Naive thymus-derived CD4-positive, alpha-beta T cell (primary cell): ENCODE data around the gene SMARCA1. TPM values are rescaled to one million over a fixed set of nuclear protein-coding genes. Genes with fewer than 3 reads are reported as not detected.

Experiments
- ATAC-seq: fragments of 150-1000 bp; cut with Tn5 transposase; 2 replicates; pipeline ENCODE4 v1.10.0; 2021; ENCODE audit warnings: mild to moderate bottlenecking, moderate library complexity
- CTCF ChIA-PET: fragments of 350-600 bp; sonication (Branson Sonifier 250); formaldehyde crosslinking; loops from one replicate; lab custom pipeline; 2021; ENCODE audit warnings: antibody characterized with exemption; lab: Charles Lee
- POLR2A ChIA-PET: fragments of 350-600 bp; sonication (Branson Sonifier 250); formaldehyde crosslinking; loops from one replicate; lab custom pipeline; 2021; ENCODE audit warnings: antibody characterized with exemption, inconsistent platforms; lab: Charles Lee
- DNase-seq, 9 donors: peaks; one replicate each; pipeline versions ENCODE4 v3.0.0 to v3.0.0-alpha.2; 2020 to 2022; ENCODE audit warnings: mixed read lengths in 1 of 9
- H3K27ac ChIP-seq: one replicate; pipeline ENCODE4 v1.7.0; 2013; ENCODE audit warnings: mild to moderate bottlenecking, low read depth, low read length, moderate library complexity
- H3K27me3 ChIP-seq, 2 donors: one replicate each; pipeline ENCODE4 v1.7.0; 2013; ENCODE audit warnings: low read length in 2 of 2, mild to moderate bottlenecking in 2 of 2, moderate library complexity in 2 of 2; ENCODE audit not compliant: control insufficient read depth in 2 of 2, insufficient read depth in 2 of 2
- H3K36me3 ChIP-seq, 3 experiments: 1 replicate in 2 of 3; 2 replicates in 1 of 3; pipeline ENCODE4 v1.7.0; 2013; ENCODE audit warnings: low read length in 3 of 3, mild to moderate bottlenecking in 3 of 3, moderate library complexity in 1 of 3; ENCODE audit not compliant: insufficient read depth in 3 of 3, control insufficient read depth in 2 of 3
- H3K4me1 ChIP-seq, 2 donors: one replicate each; pipeline ENCODE4 v1.7.0; 2013; ENCODE audit warnings: low read length in 2 of 2, mild to moderate bottlenecking in 2 of 2, moderate library complexity in 1 of 2; ENCODE audit not compliant: control insufficient read depth in 2 of 2, insufficient read depth in 2 of 2
- H3K4me3 ChIP-seq: 2 replicates; pipeline ENCODE4 v1.7.0; 2013; ENCODE audit warnings: mild to moderate bottlenecking, low read length
- H3K9me3 ChIP-seq, 3 experiments: 1 replicate in 2 of 3; 2 replicates in 1 of 3; pipeline ENCODE4 v1.7.0; 2013; ENCODE audit warnings: low read length in 3 of 3; ENCODE audit not compliant: control insufficient read depth in 2 of 3
- H3K27ac Mint-ChIP-seq, 9 donors: one replicate each; pipeline ENCODE4 v1.8.0; 2020 to 2022; ENCODE audit warnings: mixed read lengths in 9 of 9, mild to moderate bottlenecking in 8 of 9, moderate library complexity in 5 of 9, inconsistent platforms in 2 of 9
- H3K27me3 Mint-ChIP-seq, 5 donors: one replicate each; pipeline ENCODE4 v1.8.0; 2021 to 2022; ENCODE audit warnings: mixed read lengths in 5 of 5, mild to moderate bottlenecking in 1 of 5
- H3K36me3 Mint-ChIP-seq, 5 donors: one replicate each; pipeline ENCODE4 v1.8.0; 2020 to 2022; ENCODE audit warnings: mixed read lengths in 5 of 5, mild to moderate bottlenecking in 3 of 5, inconsistent platforms in 1 of 5
- H3K4me1 Mint-ChIP-seq, 7 donors: one replicate each; pipeline ENCODE4 v1.8.0; 2020 to 2022; ENCODE audit warnings: mixed read lengths in 7 of 7, mild to moderate bottlenecking in 3 of 7, inconsistent platforms in 1 of 7
- H3K4me3 Mint-ChIP-seq, 10 donors: one replicate each; pipeline ENCODE4 v1.8.0; 2020 to 2022; ENCODE audit warnings: mild to moderate bottlenecking in 10 of 10, mixed read lengths in 10 of 10, moderate library complexity in 6 of 10, inconsistent platforms in 2 of 10
- H3K9me3 Mint-ChIP-seq, 11 donors: one replicate each; pipeline ENCODE4 v1.8.0; 2020 to 2022; ENCODE audit warnings: mixed read lengths in 11 of 11, mild to moderate bottlenecking in 4 of 11, inconsistent platforms in 1 of 11, moderate library complexity in 1 of 11
- intact Hi-C, 2 donors: fragments of 100-400 bp; cut with micrococcal nuclease; formaldehyde crosslinking; loops; one replicate each; pipeline ENCODE4 v1.15.1; 2023
- polyA plus RNA-seq, 2 donors: library from polyadenylated mRNA; unstranded; fragments of 300-500 nt; fragmentation: Illumina TruSeq; gene quantifications; one replicate each; pipeline ENCODE4 v1.2.3, GENCODE V29; 2021
- total RNA-seq, 6 experiments: library from RNA in 5 of 6; stranded (reverse) in 5 of 6; gene quantifications; 1 replicate in 5 of 6; 2 replicates in 1 of 6; pipeline ENCODE4 v1.2.3 and lab custom pipeline; 2021 to 2026

The SMARCA1 gene
- total and polyA plus RNA-seq, 7 experiments from 2014 or later, result 0.72 to 5.0 (median 2.6) TPM; not detected in 1

DNA sequence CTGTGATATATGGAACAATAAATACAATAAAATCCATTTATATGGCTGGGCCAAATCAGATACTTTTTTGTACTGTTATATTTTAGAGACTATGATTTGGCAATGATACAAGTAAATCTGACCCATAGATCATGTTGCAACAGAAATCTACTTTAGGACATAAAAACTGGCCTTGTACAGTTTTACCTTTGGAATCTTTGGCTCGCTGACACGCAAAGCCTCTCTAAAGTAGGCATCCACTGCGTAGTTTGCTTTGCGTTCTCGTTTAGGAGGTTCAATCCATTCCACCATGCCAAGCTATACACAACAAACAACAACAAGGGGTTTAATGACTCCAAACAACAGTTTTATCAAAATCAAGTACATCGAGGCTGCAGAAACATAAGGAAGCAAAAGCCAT lies 42.4 kb downstream of the SMARCA1 start:
- Histone ChIP-seq H3K4me1 (no peaks in the 10 kb centered on the region), H3K36me3 (no peaks in the 10 kb centered on the region), H3K27me3 (no peaks in the 10 kb centered on the region), H3K27ac (no peak overlapping the region), H3K4me3 (no peak overlapping the region), H3K9me3 (no peaks in the 10 kb centered on the region)
- ChIA-PET POLR2A (no interaction called here), CTCF (no interaction called here)
- Mint-ChIP-seq H3K4me3 (no peak overlapping the region), H3K27me3 (no peaks in the 10 kb centered on the region), H3K27ac (no peak overlapping the region), H3K36me3 (peaks cover 0 to 22% (median 0%) of the 10 kb centered on the region in 5 donors), H3K9me3 (no peaks in the 10 kb centered on the region), H3K4me1 (no peaks in the 10 kb centered on the region)
- no peak for ATAC-seq
- intact Hi-C loops, result no loop called here
- DNase-seq, result no peak

DNA sequence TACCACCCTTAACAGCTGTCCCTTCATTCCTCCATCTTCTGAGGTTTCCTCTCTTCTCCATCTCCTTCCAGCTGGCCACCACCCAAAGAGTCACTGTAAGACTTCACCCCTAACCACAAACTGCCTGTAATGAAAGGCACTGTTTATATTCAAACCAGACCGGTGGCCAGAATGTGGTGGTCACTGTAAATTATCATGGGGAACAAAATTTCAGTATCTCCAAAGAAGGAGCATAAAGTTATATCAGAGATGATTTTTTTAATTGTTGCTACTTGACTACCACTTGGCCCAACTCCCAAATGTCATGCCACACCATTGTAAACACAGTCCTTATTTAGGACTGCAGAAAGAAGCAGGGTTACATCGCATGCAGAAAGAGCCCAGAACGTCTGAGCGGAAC lies 44.8 kb downstream of the SMARCA1 start:
- Histone ChIP-seq H3K36me3 (no peaks in the 10 kb centered on the region), H3K4me3 (no peak overlapping the region), H3K9me3 (no peaks in the 10 kb centered on the region), H3K27ac (no peak overlapping the region), H3K27me3 (no peaks in the 10 kb centered on the region), H3K4me1 (no peaks in the 10 kb centered on the region)
- ChIA-PET CTCF (no interaction called here), POLR2A (no interaction called here)
- ATAC-seq (no peak), DNase-seq (no peak)
- H3K27me3 Mint-ChIP-seq, result no peaks in the 10 kb centered on the region
- H3K4me3 Mint-ChIP-seq, result no peak overlapping the region
- H3K36me3 Mint-ChIP-seq, result peaks cover 0 to 16% (median 0%) of the 10 kb centered on the region in 5 donors
- H3K9me3 Mint-ChIP-seq, result no peaks in the 10 kb centered on the region
- intact Hi-C loops, result no loop called here
- no peak overlapping the region for H3K27ac Mint-ChIP-seq
- H3K4me1 Mint-ChIP-seq, result no peaks in the 10 kb centered on the region

DNA sequence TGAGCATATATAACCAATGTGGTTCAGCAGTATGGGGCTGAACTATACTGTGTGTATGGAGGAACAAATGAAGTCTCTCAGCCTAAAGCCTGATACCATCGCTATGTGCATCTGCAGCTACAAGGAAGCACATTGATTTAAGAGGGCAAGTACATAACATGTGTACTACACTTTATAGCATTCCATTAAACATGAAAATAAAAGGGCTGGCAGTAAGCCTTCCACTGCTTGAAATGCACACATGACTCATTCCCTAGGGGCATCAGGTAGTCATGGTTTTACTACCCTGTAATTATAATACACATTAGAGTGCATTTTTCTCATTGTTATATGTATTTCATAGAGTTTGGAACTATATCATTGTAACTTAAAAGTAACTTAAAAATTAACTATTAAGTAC lies 51.2 kb downstream of the SMARCA1 start:
- Mint-ChIP-seq H3K27ac (no peak overlapping the region), H3K4me3 (no peak overlapping the region), H3K27me3 (no peaks in the 10 kb centered on the region), H3K36me3 (peaks cover 0 to 7% (median 0%) of the 10 kb centered on the region in 5 donors), H3K4me1 (peaks cover 0 to 1% (median 0%) of the 10 kb centered on the region in 7 donors), H3K9me3 (no peaks in the 10 kb centered on the region)
- DNase-seq (no peak), ATAC-seq (no peak)
- CTCF ChIA-PET, result no interaction called here
- intact Hi-C loops, result no loop called here
- H3K4me3 ChIP-seq, result no peak overlapping the region
- no peaks in the 10 kb centered on the region for H3K4me1 ChIP-seq
- no peaks in the 10 kb centered on the region for H3K9me3 ChIP-seq
- H3K36me3 ChIP-seq, result no peaks in the 10 kb centered on the region
- H3K27ac ChIP-seq, result no peak overlapping the region
- POLR2A ChIA-PET, result no interaction called here
- H3K27me3 ChIP-seq, result no peaks in the 10 kb centered on the region

DNA sequence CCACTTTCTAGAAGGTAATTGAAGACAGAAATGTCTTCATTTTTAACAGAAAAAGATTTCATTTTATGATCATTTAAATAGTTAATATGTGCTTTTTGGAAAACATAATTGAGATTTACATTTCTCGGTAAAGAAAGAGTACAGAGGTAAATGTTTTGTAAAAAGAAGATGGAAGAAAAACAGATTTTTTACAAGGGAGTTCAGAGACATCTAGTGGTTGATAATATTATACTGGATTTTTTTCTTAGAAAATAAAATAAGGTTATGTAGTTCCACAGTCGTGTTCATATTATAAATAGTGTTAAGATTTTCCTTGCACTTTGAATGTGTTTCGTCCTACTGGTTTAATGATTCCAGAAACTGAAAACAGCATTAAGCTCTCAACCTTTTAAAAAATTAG lies 60.6 kb downstream of the SMARCA1 start:
- ATAC-seq (no peak), DNase-seq (no peak)
- Mint-ChIP-seq H3K27me3 (no peaks in the 10 kb centered on the region), H3K4me1 (no peaks in the 10 kb centered on the region), H3K4me3 (no peak overlapping the region), H3K36me3 (peaks cover 0 to 8% (median 0%) of the 10 kb centered on the region in 5 donors), H3K27ac (no peak overlapping the region), H3K9me3 (no peaks in the 10 kb centered on the region)
- H3K4me1 ChIP-seq, result no peaks in the 10 kb centered on the region
- no peak overlapping the region for H3K27ac ChIP-seq
- intact Hi-C loops, result no loop called here
- POLR2A ChIA-PET, result interaction anchor here (0.7 kb wide), 1 partner anchor 876 kb away, joined by 3 read pairs; no protein-coding TSS in a partner anchor
- CTCF ChIA-PET, result no interaction called here
- no peaks in the 10 kb centered on the region for H3K27me3 ChIP-seq
- H3K36me3 ChIP-seq, result no peaks in the 10 kb centered on the region
- H3K9me3 ChIP-seq, result no peaks in the 10 kb centered on the region
- no peak overlapping the region for H3K4me3 ChIP-seq

DNA sequence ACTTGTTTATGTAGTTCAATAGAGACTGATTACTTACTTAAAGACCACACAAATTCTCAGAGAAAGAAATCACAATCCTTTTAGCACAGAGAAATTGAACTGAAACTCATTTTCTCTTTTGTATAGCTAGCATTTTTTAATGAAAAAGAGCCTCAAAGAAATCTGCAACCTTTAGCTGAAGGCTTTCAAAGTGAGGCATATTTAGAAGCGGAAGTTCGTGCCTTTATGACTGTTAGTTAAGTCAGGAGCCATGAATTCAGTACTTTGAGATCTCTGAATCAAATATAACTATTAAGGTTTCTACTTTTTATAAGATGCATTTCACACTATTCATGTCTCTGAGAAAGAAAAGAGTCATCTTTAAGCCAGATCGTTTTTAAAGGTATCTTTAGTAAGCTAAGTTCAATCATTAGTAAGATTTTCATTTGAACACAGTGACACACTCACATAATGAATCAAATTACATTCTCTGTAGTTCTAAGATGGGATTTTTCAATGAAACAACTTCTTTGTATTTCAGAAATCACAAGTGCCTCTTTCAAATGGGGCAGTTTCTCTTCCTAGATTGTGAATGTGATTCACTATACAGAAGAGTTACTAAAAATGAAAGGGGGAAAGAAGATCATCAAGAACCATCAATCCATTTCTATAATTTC lies 61.4 kb downstream of the SMARCA1 start:
- Mint-ChIP-seq H3K9me3 (no peaks in the 10 kb centered on the region), H3K4me3 (no peak overlapping the region), H3K27me3 (no peaks in the 10 kb centered on the region), H3K4me1 (no peaks in the 10 kb centered on the region), H3K36me3 (peaks cover 0 to 8% (median 0%) of the 10 kb centered on the region in 5 donors), H3K27ac (no peak overlapping the region)
- intact Hi-C loops, result no loop called here
- DNase-seq, result no peak
- ChIA-PET CTCF (no interaction called here), POLR2A (no interaction called here)
- Histone ChIP-seq H3K27me3 (no peaks in the 10 kb centered on the region), H3K36me3 (no peaks in the 10 kb centered on the region), H3K9me3 (no peaks in the 10 kb centered on the region), H3K27ac (no peak overlapping the region), H3K4me3 (no peak overlapping the region), H3K4me1 (no peaks in the 10 kb centered on the region)
- no peak for ATAC-seq

DNA sequence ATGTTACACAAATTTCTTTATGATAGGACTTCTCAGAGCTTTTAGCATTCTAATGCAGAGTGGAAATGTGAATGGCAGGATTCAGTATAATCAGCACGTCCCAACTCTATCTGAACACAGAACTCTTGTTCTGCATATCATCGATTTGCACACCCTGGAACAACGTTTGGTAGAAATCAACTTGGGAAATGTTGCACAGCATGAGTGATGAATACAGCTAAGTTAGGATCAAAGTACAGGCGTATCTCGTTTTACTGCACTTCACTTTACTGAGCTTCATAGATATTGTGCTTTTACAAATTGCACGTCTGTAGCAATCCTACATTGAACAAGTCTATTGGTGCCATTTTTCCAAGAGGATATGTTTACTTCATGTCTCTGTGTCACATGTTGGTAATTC lies 70.8 kb downstream of the SMARCA1 start:
- no peaks in the 10 kb centered on the region for H3K4me1 ChIP-seq
- H3K27me3 Mint-ChIP-seq, result no peaks in the 10 kb centered on the region
- no peaks in the 10 kb centered on the region for H3K36me3 ChIP-seq
- no peaks in the 10 kb centered on the region for H3K9me3 ChIP-seq
- ATAC-seq, result no peak
- DNase-seq, result no peak
- no peak overlapping the region for H3K27ac Mint-ChIP-seq
- CTCF ChIA-PET, result no interaction called here
- intact Hi-C loops, result no loop called here
- no peak overlapping the region for H3K4me3 ChIP-seq
- no peaks in the 10 kb centered on the region for H3K4me1 Mint-ChIP-seq
- H3K27ac ChIP-seq, result no peak overlapping the region
- H3K27me3 ChIP-seq, result no peaks in the 10 kb centered on the region
- H3K36me3 Mint-ChIP-seq, result peaks cover 0 to 4% (median 0%) of the 10 kb centered on the region in 5 donors
- no peak overlapping the region for H3K4me3 Mint-ChIP-seq
- POLR2A ChIA-PET, result no interaction called here
- H3K9me3 Mint-ChIP-seq, result peaks cover 0 to 4% (median 0%) of the 10 kb centered on the region in 11 donors

DNA sequence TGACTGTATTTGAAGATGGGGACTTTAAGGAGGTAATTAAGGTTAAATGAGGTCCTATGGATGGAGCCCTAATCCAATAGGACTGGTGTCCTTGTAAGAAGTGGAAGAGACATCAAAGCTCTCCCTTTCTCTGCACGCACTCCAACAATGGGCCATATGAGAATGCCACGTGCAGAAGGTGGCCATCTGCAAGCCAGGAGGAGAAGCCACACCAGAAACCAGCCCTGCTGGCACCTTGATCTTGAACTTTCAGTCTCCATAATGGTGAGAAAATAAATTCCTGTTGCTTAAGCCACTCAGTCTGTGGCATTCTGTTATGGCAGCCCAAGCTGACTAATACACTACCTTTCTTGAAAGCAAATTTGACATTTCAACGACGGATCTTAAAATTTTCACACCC lies 73.2 kb downstream of the SMARCA1 start:
- no peak overlapping the region for H3K27ac ChIP-seq
- no peaks in the 10 kb centered on the region for H3K27me3 Mint-ChIP-seq
- H3K4me3 Mint-ChIP-seq, result no peak overlapping the region
- ATAC-seq, result no peak
- H3K4me3 ChIP-seq, result no peak overlapping the region
- DNase-seq, result no peak
- H3K4me1 ChIP-seq, result no peaks in the 10 kb centered on the region
- CTCF ChIA-PET, result no interaction called here
- no peak overlapping the region for H3K27ac Mint-ChIP-seq
- intact Hi-C loops, result no loop called here
- H3K4me1 Mint-ChIP-seq, result no peaks in the 10 kb centered on the region
- H3K9me3 Mint-ChIP-seq, result peaks cover 0 to 4% (median 0%) of the 10 kb centered on the region in 11 donors
- peaks cover 0 to 4% (median 0%) of the 10 kb centered on the region in 5 donors for H3K36me3 Mint-ChIP-seq
- POLR2A ChIA-PET, result no interaction called here
- no peaks in the 10 kb centered on the region for H3K36me3 ChIP-seq
- H3K27me3 ChIP-seq, result no peaks in the 10 kb centered on the region
- H3K9me3 ChIP-seq, result no peaks in the 10 kb centered on the region
